Neural progenitor cell (in vitro differentiated cells): Measurements from ENCODE around the gene OR52E4.

ENCODE experiments used
- EZH2 ChIP-seq: fragments of 200-600 bp; sonication (generic); IDR thresholded peaks from 2 replicates; pipeline ENCODE4 v1.6.1; 2017; ENCODE audit warnings: antibody characterized with exemption, mild to moderate bottlenecking, moderate library complexity
- EZH2phosphoT487 ChIP-seq: fragments of 200-600 bp; sonication (generic); IDR thresholded peaks from 2 replicates; pipeline ENCODE4 v1.6.1; 2017; ENCODE audit warnings: antibody characterized with exemption
- TF ChIP-seq, protein P1 (sequence below): fragments of 200-600 bp; sonication (generic); IDR thresholded peaks from 2 replicates; pipeline ENCODE4 v1.5.1; 2017; ENCODE audit warnings: antibody characterized with exemption, mild to moderate bottlenecking

DNA sequence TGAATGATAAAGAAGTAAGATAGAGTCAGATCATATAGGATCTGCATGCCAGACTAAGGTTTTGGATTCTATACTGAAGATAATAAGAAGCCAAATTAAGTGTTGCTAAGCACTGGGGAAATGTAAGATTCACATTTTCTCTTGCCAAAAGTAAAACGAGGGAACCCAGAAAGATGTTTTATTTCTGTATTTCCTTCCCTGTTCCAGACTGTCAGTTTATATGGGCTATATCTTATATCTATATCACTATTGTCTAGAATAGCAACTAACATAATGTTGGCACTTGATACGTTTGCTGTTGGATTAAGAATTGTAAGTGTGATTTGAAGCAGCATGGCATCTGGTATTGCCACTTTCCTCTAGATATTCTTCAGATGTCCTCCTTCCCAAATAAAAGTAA is 47.0 kb upstream of the OR52E4 start:
- TF ChIP-seq, protein P1, sequence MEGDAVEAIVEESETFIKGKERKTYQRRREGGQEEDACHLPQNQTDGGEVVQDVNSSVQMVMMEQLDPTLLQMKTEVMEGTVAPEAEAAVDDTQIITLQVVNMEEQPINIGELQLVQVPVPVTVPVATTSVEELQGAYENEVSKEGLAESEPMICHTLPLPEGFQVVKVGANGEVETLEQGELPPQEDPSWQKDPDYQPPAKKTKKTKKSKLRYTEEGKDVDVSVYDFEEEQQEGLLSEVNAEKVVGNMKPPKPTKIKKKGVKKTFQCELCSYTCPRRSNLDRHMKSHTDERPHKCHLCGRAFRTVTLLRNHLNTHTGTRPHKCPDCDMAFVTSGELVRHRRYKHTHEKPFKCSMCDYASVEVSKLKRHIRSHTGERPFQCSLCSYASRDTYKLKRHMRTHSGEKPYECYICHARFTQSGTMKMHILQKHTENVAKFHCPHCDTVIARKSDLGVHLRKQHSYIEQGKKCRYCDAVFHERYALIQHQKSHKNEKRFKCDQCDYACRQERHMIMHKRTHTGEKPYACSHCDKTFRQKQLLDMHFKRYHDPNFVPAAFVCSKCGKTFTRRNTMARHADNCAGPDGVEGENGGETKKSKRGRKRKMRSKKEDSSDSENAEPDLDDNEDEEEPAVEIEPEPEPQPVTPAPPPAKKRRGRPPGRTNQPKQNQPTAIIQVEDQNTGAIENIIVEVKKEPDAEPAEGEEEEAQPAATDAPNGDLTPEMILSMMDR, result no peak
- TF ChIP-seq EZH2phosphoT487 (no peak), EZH2 (no peak)
